CD4-positive, alpha-beta T cell treated with Interferon gamma for 1 hour (primary cell): ENCODE results near the gene NAT10.

Experiments
- DNase-seq: peaks from one replicate; pipeline ENCODE4 v3.0.0-alpha.2; 2020

NAT10 gene

DNA sequence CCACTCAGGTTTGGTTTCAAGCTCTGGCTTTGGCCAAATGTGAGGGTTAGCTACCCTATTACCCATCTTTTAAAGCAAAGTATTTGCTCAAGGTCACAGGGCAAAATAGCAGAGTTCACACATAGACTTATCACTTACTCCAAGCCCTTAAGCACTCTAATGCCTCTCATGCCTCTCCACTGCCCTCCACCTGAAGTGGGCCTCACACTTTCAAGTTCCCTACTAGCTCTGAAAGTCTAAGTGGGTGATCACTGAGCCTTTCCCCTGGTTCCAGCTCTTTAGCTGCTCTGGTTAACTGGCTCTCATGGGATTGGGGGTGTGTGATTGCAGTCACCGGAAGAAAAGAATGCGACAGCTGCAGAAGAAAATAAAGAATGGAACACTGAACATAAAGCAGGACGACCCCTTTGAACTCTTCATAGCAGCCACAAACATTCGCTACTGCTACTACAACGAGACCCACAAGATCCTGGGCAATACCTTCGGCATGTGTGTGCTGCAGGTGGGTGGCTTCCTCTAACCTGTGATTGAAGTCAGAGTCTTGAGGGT is 6.4 kb downstream of the NAT10 start:
- DNase-seq, result no peak

DNA sequence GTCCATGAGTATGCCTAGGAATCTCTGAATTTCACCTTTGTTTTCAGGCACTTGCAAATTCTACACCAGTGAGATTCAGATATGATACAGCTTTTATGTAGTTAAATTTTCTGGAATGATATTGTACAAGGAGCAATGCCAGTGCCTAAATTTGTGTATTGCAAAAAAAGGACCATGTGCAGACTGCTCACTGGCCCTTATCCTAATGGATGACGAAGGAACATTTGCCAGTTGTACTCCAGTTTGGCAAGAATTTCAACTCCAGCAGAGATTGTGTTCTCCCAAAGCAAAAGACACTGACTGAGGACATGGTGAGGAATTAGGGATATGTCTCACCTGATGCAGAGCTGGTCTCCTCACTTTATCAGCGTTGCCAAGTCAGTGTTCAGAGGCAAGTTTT is 8.6 kb downstream of the NAT10 start:
- no peak for DNase-seq

DNA sequence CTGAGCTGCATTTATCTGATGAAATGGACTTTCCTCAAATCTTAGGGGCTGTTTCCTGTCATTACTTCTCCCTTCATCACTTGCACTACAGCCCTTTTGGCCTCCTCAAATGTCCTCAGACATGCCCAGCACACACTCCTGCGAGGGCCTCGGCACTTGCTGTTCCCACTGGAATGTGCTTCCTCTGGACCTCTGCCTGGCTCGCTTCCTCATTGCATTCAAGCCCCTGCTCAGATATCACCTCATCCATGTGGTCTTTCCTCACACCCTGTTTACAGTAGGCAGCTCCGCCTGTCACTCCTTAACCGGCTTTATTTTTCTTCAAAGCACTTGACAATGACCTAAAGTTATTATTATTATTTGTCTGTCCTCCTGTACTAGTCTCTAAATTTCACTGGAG is 9.0 kb downstream of the NAT10 start:
- no peak for DNase-seq

DNA sequence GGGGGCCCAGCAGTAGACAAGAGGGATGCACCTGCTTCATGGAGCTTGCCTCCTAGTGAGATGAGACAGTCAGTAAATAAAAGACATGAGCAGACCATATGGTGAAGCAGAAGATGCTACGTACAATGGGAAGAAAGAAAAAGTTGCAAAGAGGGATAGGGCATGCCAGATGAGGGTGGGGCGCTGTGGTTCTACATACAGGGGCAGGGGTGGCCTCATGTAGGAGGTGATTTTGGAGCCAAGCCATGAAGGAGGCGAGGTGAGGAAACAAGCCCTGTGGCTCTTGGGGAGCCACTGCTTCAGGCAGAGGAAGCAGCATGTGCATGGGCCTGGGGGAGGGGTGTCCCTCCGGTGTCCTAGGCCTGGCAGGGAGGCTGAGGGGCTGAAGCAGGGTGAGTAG is 15.2 kb downstream of the NAT10 start:
- DNase-seq, result no peak

DNA sequence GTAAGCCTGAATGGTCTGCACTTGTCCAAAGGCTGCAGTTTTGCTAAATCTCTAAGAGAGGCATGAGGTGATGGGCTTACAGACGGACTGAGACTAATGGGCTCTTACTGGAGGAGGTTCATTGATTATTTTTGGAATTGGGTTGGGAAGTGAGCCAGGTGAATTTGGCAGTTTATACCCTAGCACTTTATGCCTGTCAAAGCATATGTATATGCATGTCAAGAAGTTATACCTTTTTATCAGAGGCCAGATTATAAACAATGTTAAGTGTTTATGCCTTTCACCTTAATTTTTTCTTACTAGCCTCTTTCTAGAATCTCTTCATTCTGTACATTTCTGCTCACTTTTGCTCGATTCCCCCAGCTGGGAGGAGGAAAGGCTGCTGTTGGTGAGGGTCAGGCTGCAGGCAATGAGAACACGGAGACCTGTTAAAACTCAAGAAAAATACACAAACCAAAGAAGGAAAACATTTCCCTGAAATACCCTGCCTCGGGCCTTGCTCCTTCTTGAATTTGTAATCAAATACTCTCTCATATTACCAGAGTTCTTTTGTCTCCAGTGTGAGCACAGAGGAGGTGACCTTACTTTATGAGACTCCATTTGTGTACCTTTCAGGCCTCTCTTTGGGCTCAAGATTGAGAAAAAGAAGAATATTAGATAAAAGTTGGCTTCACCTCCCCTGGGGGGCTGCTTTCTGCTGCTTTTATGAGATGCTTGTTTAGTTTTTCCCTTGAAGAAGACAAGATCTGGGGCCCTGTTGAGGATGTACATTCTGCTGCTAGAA is 19.6 kb downstream of the NAT10 start:
- DNase-seq, result no peak

DNA sequence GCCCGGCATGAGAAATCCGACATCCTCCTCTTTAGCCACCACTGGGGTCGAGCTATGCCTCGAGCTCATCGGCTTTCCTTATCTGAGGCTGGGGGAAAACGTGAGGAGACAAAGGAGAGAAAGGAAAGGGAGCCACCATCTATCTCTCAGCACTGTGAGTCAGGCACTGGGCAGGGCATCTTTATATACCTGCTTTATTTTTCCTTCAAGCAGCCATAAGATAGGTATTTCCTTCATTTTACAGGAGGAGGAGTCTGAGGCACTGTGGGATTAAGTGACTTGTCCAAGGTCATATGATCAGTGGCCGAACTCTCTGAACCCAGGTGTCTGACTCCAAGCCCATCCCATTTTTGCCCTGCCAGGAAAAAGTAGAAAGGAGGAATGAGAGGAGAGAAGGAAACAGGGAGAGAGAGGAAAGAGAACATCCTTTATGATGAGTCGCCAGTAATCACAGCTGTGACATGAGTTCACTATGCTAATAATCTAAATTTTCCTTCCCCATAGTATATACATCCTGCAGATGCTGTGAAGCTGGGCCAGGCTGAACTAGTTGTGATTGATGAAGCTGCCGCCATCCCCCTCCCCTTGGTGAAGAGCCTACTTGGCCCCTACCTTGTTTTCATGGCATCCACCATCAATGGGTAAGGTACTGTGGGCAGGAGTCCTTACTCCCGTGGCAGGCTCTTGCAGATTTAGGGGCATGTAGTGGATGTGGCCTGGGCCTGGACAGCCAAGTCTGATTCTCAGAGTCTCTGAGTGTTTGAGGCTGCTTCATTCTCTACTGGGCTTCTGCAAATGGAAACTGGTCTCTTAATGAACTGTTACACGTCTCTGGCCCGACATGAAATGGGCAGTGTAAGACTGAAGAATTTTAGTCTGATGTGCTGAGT is 21.8 kb downstream of the NAT10 start:
- DNase-seq, result no peak

DNA sequence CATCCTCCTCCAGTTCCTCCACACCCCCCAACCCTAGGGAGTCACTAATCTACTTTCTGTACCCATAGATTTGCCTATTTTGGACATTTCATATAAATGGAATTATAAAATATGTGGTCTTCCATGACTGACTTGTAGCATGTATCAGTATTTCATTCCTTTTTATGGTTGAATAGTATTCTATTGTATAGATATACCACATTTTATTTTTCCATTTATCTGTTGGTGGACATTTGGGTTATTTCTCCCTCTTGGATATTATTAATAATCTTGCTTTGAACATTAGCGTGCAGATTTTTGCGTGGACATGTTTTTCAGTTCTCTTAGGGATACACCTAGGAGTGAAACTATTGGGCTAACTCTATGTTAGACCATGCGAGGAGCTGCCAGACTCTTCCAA is 23.4 kb downstream of the NAT10 start:
- DNase-seq, result no peak

DNA sequence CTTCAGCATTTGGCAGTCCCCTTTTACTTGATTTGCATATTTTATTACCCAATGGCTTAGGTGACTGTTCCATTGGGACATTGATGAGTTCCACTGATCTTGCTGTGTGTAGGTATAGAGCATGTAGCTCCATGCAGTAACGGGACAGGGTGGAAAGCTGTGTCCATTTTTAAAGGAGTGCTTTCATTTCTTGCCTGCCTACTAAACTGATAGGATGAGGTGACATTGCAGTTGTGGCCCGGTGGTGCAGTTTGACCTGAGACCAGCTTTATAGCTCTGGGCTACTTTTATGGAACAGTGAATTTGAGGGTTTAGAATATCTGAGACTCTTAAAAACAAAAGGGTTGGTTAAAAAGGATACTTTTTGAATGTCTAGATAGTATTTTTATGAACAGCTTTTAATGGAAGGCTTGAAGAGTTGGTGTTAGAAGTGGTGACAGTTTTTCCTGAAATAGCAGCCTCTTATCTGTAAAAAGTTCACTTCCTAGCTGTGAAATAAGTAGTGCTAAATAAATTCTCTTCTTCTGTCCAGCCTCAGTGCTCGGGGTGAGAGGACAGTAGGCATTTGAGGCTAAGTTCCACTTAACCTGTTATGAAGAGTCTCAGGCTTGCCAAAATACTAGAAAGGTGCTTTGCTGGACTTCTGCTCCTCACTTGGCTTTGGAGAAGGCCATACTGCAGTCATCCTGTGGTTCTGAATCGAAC is 27.0 kb downstream of the NAT10 start:
- DNase-seq, result no peak

DNA sequence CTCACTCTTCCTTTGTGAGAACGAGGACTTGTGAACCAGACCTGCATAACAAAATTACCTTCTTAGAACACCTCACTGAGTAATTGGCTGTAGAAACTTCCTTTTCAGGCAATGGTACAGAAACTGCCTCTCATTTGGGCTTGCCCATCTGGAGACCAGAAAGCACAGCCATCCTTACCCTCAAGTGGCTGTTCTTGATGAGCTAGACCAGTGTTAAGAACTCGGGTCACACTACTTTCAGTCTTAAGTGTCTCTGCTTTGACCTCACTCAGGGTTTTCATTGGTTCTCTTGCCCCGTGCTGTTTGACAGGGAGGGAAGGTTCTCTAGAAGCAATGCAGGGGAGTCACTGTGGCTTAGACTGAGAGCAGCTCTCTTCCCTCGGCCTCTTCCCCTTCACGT is 29.3 kb downstream of the NAT10 start:
- DNase-seq, result no peak

DNA sequence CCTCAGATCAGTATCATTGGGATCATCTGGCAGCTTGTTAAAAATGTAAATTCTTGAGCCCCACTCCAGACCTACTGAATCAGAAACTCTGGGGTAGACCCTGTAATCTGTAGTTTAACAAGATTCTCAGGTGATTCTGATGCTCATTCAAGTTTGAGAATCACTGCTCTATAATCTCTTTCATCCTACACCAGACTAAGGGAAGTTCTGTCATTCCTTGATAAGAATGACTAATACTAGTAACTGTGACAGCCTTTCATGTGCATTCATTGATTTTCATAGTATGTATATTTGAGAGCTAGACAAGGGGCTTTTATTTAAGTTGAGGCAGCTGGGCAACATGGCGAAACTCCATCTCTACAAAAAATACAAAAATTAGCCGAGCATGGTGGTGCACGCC is 30.0 kb downstream of the NAT10 start:
- no peak for DNase-seq

DNA sequence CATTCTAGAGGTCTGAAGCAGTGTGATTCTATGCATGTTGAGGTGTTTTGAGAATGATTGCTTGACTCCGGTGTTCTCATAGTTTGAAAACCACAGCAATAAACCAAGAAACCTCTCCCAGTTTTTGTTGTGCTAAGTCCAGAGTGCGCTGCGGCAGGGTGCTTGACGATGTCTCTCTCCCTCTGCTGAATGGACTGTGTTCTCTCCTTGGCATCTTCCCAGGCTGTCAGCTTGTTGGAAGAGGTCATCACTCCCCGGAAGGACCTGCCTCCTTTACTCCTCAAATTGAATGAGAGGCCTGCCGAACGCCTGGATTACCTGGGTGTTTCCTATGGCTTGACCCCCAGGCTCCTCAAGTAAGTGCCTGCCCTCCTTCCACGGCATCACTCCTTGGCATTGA is 31.0 kb downstream of the NAT10 start:
- DNase-seq, result no peak

DNA sequence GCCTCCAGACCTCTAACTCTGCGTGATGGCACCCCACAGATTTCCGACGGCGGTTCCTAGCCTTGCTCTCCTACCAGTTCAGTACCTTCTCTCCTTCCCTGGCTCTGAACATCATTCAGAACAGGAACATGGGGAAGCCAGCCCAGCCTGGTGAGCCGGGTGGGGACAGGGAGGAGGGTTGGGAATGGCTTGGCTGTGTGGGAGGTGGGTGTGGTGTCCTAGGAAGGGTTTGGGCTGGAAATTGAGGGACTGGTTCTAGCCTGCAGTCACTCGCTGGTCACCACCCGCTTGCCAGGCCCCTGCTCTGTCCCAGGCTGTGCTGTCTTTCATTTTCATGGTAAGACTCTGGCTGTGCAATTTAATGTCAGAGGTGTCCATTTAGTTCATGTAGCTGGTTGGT is 33.9 kb downstream of the NAT10 start:
- DNase-seq, result no peak

DNA sequence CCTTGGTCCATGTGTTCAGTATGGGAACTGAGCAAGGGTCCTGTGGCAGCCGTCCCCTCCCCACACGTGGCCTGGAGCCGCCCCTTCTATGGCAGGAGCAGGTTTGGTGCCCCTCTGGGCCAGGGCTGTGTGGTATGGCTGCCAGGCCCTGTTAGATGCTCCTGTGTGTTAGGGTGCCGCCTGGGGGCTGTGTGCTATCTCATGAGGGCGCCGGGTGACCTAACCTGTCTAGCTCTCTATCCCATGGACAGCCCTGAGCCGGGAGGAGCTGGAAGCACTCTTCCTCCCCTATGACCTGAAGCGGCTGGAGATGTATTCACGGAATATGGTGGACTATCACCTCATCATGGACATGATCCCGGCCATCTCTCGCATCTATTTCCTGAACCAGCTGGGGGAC is 34.7 kb downstream of the NAT10 start:
- DNase-seq, result no peak

DNA sequence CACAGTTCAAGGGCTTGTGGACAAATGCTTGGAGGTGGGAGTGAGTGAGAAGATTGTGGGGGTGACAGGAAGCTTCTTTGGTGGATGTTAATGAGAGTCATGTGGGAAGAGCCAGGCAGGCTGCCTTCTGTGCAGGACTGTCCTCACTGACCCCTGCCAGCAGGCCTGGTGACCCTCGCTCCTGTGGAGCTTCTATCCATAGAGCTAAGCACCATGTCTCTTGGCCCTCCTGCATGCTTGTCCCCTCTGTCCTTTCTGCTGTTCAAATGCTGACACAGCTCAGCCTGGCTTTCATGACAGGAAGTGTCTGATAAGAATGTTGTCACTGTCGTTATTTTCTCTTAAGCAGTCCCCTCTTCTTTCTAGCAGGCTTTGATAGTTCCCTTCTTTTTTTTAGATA is 37.6 kb downstream of the NAT10 start:
- DNase-seq, result no peak

DNA sequence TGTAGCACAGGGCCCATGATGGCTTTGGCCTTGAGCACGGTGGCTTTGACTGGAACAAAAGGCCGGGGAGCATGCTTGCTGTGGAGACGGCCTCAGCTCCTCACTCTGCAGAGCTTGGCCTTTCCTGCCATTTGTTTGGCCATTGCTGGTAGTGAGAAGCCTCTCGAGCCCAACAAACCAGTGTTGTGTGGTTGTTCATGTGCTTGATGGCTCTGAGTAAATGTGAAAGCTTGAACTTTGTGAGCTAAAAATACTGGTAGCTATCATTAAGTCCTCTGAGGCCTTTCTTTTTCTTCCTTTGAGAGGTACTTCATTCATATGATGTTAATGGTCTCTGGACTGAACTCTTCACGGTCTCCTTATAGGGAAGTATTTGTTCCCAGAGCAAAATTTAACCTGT is 39.6 kb downstream of the NAT10 start:
- no peak for DNase-seq

DNA sequence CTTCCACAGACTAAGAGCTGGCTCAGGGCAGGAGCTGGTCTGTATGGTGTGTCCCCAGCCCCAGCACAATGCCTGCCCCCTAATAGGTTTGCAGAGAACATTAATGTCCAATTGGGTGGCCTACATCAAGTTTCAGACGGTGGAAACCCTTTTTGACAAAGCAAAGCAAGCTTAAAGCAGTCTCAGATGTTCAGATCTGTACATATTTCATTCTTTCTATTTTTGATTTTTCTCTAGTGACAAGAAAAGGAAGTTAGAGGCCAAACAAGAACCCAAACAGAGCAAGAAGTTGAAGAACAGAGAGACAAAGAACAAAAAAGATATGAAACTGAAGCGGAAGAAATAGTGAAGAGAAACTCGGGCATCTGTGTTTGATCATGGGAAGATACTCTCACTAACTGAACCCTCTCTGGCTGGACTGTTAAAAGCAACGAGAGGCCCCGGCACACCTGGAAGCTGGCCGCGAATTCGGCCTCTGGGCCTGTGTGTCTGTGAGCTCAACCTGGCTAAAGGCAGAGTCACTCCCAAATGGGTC is 40.5 kb downstream of the NAT10 start:
- no peak for DNase-seq

DNA sequence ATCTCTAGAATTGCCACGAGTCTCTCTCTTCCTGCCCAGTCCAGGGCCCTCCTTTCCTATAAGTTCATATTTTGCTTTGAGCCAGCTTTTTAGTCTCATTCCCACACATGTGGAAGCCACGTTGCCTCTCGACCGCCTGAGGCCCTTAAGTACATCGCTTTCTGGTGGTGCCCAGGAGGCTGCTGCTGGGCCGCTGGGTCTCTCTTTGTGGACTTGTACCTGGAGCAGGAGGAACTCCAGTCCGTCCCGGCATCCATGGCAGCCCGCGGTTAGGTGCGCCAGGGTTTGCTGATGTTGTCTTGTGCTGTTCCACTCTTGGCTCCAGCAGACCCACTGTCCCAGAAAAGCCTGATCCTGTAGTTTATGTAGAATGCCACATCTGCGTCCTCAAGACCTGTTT is 41.0 kb downstream of the NAT10 start:
- no peak for DNase-seq

DNA sequence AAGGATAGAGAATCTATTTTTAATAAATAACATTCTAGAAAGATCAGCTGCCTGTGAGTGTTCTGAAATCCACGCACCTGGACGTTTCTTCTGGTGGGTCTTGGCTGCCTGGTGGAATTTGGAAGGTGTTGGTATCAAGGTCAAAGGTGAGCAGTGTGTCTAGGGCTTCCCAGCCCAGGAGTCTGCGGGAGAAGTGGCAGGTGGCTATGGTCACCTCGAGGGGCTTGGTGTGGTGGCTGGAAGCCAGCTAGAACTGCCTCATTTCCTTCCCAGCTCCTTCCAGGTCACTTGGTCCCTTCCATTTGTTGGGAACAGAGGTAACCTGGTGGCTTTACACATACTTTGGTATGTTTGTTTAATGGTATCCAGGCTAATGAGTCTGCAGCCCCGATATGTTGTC is 41.4 kb downstream of the NAT10 start:
- no peak for DNase-seq

DNA sequence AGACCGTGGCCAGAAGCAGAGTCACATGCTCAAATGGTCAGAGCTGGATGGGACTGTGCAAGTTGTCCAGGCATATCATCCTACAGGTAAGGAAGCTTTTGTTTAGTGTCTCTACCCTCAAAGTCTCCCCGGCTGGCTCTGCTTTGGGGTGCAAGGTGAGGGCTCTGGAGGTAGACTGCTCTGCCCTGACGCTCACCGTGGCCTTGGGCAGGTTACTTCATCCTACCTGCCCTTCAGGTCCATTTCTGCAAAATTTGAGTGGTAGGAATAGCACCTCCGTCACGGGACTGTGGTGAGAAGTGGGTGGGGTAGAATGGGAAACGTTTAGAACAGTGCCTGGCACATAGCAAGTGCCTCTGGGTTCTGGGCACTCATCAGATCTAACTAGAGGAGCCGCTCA is 42.2 kb downstream of the NAT10 start:
- no peak for DNase-seq

DNA sequence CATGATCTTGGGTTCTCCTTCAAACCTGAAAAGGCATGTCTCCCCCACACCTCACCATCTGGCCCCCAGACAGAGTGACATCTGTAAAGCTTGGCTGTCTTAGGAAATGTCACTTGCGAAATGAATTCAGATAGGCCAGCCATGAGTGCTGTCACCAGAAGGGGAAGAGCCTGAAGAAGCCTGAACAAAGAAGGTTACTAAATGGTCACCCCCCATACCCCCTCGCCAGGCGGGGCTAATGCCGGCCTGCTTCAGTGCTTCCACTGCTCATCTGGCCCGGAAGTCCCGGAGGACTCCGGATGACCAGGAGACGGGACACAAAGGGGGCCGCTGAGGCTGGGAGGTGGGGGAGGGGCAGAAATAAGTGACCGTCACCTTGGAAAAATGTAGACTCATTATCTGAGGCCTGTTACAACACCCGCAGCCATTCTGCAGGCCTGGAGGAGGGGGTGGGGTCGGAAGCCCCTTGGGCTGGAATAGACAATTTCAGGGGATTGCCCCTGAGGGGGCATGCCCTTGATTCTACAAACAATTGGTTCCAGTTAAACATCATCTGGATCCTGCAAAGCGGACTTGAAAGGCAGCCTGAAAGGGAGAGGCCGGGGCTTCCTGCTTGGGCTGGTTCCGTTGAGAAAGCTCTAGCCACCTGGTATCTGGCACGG is 43.2 kb downstream of the NAT10 start:
- no peak for DNase-seq

DNA sequence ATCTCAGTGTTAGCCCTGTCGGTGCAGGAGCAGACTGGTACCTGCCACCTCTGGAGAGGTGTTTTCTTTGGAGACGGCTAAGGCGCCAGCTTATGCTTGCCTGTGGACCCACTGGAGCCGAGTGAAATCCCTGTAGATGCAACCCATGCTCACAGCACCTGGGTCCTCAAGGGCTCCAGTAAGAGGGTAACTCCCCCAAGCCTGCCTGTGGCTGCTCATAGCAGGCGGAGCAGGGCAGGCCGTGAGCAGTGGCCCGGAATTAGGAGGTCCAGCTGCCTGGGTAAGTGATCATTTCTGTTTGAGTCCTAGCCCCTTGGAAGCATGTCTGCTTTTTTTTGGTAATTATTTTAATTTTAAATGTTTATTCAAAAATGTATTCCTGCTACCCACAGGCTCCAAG is 43.8 kb downstream of the NAT10 start:
- no peak for DNase-seq

DNA sequence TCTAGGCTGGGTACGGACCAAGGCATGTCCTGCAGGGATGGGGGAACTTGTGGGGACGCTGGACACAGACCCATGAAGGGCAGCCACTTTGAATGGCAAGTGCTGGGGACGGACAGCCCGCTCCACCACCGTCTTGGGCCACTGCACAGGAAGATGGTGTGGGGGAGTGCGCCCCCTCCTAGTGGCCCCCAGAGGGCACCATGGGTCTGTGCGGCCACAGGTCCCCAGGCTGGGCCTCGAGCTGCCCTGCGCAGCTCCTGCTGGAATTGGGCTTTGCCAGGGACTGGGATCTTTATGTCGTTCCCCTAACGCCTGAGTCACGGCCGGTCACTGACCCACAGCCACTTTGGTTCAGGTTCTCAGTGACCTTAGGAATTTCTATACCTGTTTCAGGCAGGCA is 44.4 kb downstream of the NAT10 start:
- no peak for DNase-seq
